HCT116 (cell line): ENCODE results near the gene ATF1. TPM values are rescaled to one million over a fixed set of nuclear protein-coding genes. Genes with fewer than 3 reads are reported as not detected.

Source experiments
- ATAC-seq: fragments of 200-7000 bp; cut with Tn5 transposase; 2 replicates; pipeline ENCODE4 v1.9.1; 2020; ENCODE audit warnings: mild to moderate bottlenecking, moderate library complexity
- BruUV-seq: library from RNA; stranded (reverse); fragments of 400-500 nt; replicated peaks from 2 replicates; lab custom pipeline; 2021; lab: Mats Ljungman, UMichigan
- CTCF ChIA-PET: fragments of 300-600 bp; sonication (Branson Sonifier 250); formaldehyde crosslinking; loops from one replicate; lab custom pipeline; 2021; ENCODE audit warnings: antibody characterized with exemption; lab: Charles Lee
- POLR2A ChIA-PET: fragments of 300-600, 350-600 bp; sonication (Branson Sonifier 250); formaldehyde crosslinking; loops from one replicate; lab custom pipeline; 2021; ENCODE audit warnings: antibody characterized with exemption; lab: Charles Lee
- RAD21 ChIA-PET, 2 experiments: fragments of 300-600 bp; sonication (Branson Sonifier 250); formaldehyde crosslinking; loops; one replicate each; lab custom pipeline; 2023; ENCODE audit warnings: low total read pairs in 2 of 2; ENCODE audit not compliant: uncharacterized antibody in 2 of 2, unreplicated experiment in 2 of 2, low non-redundant PET in 1 of 2; lab: Charles Lee
- DNase-seq: peaks from one replicate; pipeline ENCODE4 v3.0.0-alpha.2; 2010; ENCODE audit warnings: low read depth, low spot score
- H2AFZ ChIP-seq: fragments of 200-600 bp; shearing (Covaris generic), sonication (generic); 2 replicates; pipeline ENCODE4 v1.6.1; 2017; ENCODE audit warnings: low read depth, mixed run types, mixed read lengths, antibody characterized with exemption, low read length; ENCODE audit not compliant: poor library complexity, severe bottlenecking
- H3K27ac ChIP-seq: 2 replicates; pipeline ENCODE4 v1.5.1; 2012; ENCODE audit warnings: low read depth, low read length
- H3K27me3 ChIP-seq: fragments of 200-600 bp; sonication (generic); 2 replicates; pipeline ENCODE4 v1.6.1; 2016; ENCODE audit warnings: mixed run types, low read length, mixed read lengths; ENCODE audit not compliant: insufficient read depth
- H3K36me3 ChIP-seq, 2 experiments: fragments of 200-500 bp in 1 of 2; fragments of 200-600 bp in 1 of 2; sonication (Bioruptor generic) in 1 of 2; sonication (generic) in 1 of 2; 2 replicates each; pipeline versions ENCODE4 v1.5.1 to v1.6.1; 2014 to 2016; ENCODE audit warnings: low read length in 2 of 2, inconsistent platforms in 1 of 2, mixed read lengths in 1 of 2, mixed run types in 1 of 2; ENCODE audit not compliant: insufficient read depth in 2 of 2, control insufficient read depth in 1 of 2
- H3K4me1 ChIP-seq, 2 experiments: fragments of 200-600 bp in 1 of 2; sonication (generic) in 1 of 2; 2 replicates each; pipeline versions ENCODE4 v1.5.1 to v1.6.1; 2012 to 2017; ENCODE audit warnings: low read length in 2 of 2, inconsistent platforms in 1 of 2, mild to moderate bottlenecking in 1 of 2, mixed read lengths in 1 of 2, mixed run types in 1 of 2, moderate library complexity in 1 of 2; ENCODE audit not compliant: insufficient read depth in 2 of 2, control insufficient read depth in 1 of 2
- H3K4me2 ChIP-seq: fragments of 200-600 bp; sonication (generic); 2 replicates; pipeline ENCODE4 v1.6.1; 2017; ENCODE audit warnings: mixed run types, low read length, mixed read lengths
- H3K4me3 ChIP-seq, 2 experiments: fragments of 200-600 bp in 1 of 2; sonication (generic) in 1 of 2; replicated peaks in 1 of 2; 2 replicates each; pipeline ENCODE4 v1.5.1; 2011 to 2016; ENCODE audit warnings: low read length in 2 of 2, control low read depth in 1 of 2, low read depth in 1 of 2, mild to moderate bottlenecking in 1 of 2, mixed read lengths in 1 of 2, mixed run types in 1 of 2
- H3K79me2 ChIP-seq: fragments of 200-600 bp; sonication (generic); 2 replicates; pipeline ENCODE4 v1.6.1; 2017; ENCODE audit warnings: mild to moderate bottlenecking, mixed run types, low read length, moderate library complexity, mixed read lengths; ENCODE audit not compliant: insufficient read depth
- H3K9ac ChIP-seq: fragments of 200-600 bp; sonication (generic); 2 replicates; pipeline ENCODE4 v1.6.1; 2016; ENCODE audit warnings: low read length, mixed read lengths
- H3K9me2 ChIP-seq: fragments of 200-600 bp; sonication (generic), shearing (Covaris generic); 2 replicates; pipeline ENCODE4 v1.6.1; 2017; ENCODE audit warnings: mixed run types, mild to moderate bottlenecking, moderate library complexity; ENCODE audit not compliant: insufficient read depth
- H3K9me3 ChIP-seq, 2 experiments: fragments of 200-500 bp in 1 of 2; fragments of 200-600 bp in 1 of 2; sonication (Bioruptor generic) in 1 of 2; sonication (generic) in 1 of 2; 2 replicates each; pipeline ENCODE4 v1.6.1; 2014 to 2017; ENCODE audit warnings: low read length in 2 of 2, mixed read lengths in 2 of 2, inconsistent platforms in 1 of 2, low read depth in 1 of 2, mild to moderate bottlenecking in 1 of 2, mixed run types in 1 of 2, moderate library complexity in 1 of 2; ENCODE audit not compliant: control insufficient read depth in 1 of 2, insufficient read depth in 1 of 2
- H4K20me1 ChIP-seq: fragments of 200-600 bp; sonication (generic), shearing (Covaris generic); 2 replicates; pipeline ENCODE4 v1.6.1; 2017; ENCODE audit warnings: mixed run types, mild to moderate bottlenecking, moderate library complexity; ENCODE audit not compliant: insufficient read depth
- ATF3 ChIP-seq: IDR thresholded peaks from 2 replicates; pipeline ENCODE4 v1.6.1; 2012
- CEBPB ChIP-seq: IDR thresholded peaks from 2 replicates; pipeline ENCODE4 v1.6.1; 2012; ENCODE audit warnings: low read depth
- EGR1 ChIP-seq: IDR thresholded peaks from 2 replicates; pipeline ENCODE4 v1.6.1; 2012; ENCODE audit warnings: low read depth
- EZH2 ChIP-seq: fragments of 200-600 bp; sonication (generic); IDR thresholded peaks from 2 replicates; pipeline ENCODE4 v1.6.1; 2017; ENCODE audit warnings: antibody characterized with exemption, mixed run types
- JUND ChIP-seq: IDR thresholded peaks from 2 replicates; pipeline ENCODE4 v1.6.1; 2012
- MAX ChIP-seq: IDR thresholded peaks from 2 replicates; pipeline ENCODE4 v1.6.1; 2012
- POLR2A ChIP-seq: IDR thresholded peaks from 2 replicates; pipeline ENCODE4 v1.7.0; 2011; ENCODE audit warnings: borderline replicate concordance; ENCODE audit not compliant: insufficient read depth, insufficient read length; ENCODE audit errors: extremely low read depth
- RAD21 ChIP-seq: IDR thresholded peaks from 2 replicates; pipeline ENCODE4 v1.6.1; 2012; ENCODE audit warnings: low read depth, mild to moderate bottlenecking
- REST ChIP-seq: IDR thresholded peaks from 2 replicates; pipeline ENCODE4 v1.6.1; 2012; ENCODE audit warnings: low read depth
- SIN3A ChIP-seq: IDR thresholded peaks from 2 replicates; pipeline ENCODE4 v1.6.1; 2012; ENCODE audit warnings: low read depth
- SP1 ChIP-seq: IDR thresholded peaks from 2 replicates; pipeline ENCODE4 v1.6.1; 2012; ENCODE audit warnings: low read depth
- YY1 ChIP-seq: IDR thresholded peaks from 2 replicates; pipeline ENCODE4 v1.6.1; 2011; ENCODE audit warnings: low read length, low read depth, moderate library complexity, mild to moderate bottlenecking; ENCODE audit not compliant: insufficient replicate concordance; ENCODE audit errors: extremely low read depth
- ZFX ChIP-seq: fragments of 450-650 bp; IDR thresholded peaks from 2 replicates; pipeline ENCODE4 v1.6.1; 2017
- intact Hi-C: fragments of 100-400 bp; cut with micrococcal nuclease; formaldehyde crosslinking; loops from 2 replicates; pipeline ENCODE4 v1.10.0; 2022
- total RNA-seq: library from RNA; stranded (reverse); gene quantifications from one replicate; pipeline ENCODE4 v1.2.1, GENCODE V29; 2021; ENCODE audit not compliant: unreplicated experiment

The ATF1 gene
- total RNA-seq, 1 experiment from 2014 or later, result 48.8 TPM

- Histone ChIP-seq H3K9ac (no peak overlapping the region), H3K27me3 (no peaks in the 10 kb centered on the region), H2AFZ (no peak overlapping the region), H3K4me1 (peaks cover 49 to 50% of the 10 kb centered on the region in 2 experiments), H3K9me2 (no peaks in the 10 kb centered on the region), H3K36me3 (no peaks in the 10 kb centered on the region), H3K4me2 (no peak overlapping the region), H4K20me1 (no peaks in the 10 kb centered on the region), H3K79me2 (peaks cover 82% of the 10 kb centered on the region), H3K27ac (no peak overlapping the region), H3K4me3 (no peak overlapping the region), H3K9me3 (no peaks in the 10 kb centered on the region)
- TF ChIP-seq RAD21 (no peak), MAX (no peak), JUND (no peak), EZH2 (no peak), REST (no peak), SIN3A (no peak), SP1 (no peak), CEBPB (no peak), ATF3 (no peak), POLR2A (no peak), YY1 (no peak), EGR1 (no peak), ZFX (no peak)
- DNase-seq (no peak), ATAC-seq (no peak)
- intact Hi-C loops, result no loop called here
- CTCF ChIA-PET, result interaction anchor here (0.9 kb wide), 1 partner anchor 570 kb away, joined by 3 read pairs; no protein-coding TSS in a partner anchor
- POLR2A ChIA-PET, result no interaction called here
- RAD21 ChIA-PET, result no interaction called here
- no TSS peak for BruUV-seq
Measured at GRCh38 chr12:50771409-50771808, 7.5 kb downstream of the ATF1 start.
